Measurements from ENCODE around the gene MSL2.

- TF ChIP-seq POLR2A (IDR thresholded peaks at IDR 0.05), result no peak
- TF ChIP-seq CTCF (IDR thresholded peaks at IDR 0.05 in 8 of 11, conservative IDR thresholded peaks at IDR 0.05 in 3 of 11), result no peak
- TF ChIP-seq POLR2AphosphoS5 (IDR thresholded peaks at IDR 0.05), result no peak
Observed at GRCh38 chr3:136236109-136236508, 40.0 kb upstream of the MSL2 start.
